HepG2 (cell line): ENCODE results near the gene KCNB1. TPM values are rescaled to one million over a fixed set of nuclear protein-coding genes. Genes with fewer than 3 reads are reported as not detected.

Experiments used
- AHR ChIP-seq: IDR thresholded peaks from 2 replicates; pipeline ENCODE4 v1.6.1; 2018; ENCODE audit warnings: missing genetic modification reagents, missing compliant biosample characterization
- ETV5 ChIP-seq: IDR thresholded peaks from 2 replicates; pipeline ENCODE4 v1.6.1; 2018; ENCODE audit warnings: missing biosample characterization, missing genetic modification reagents, inconsistent platforms, borderline replicate concordance
- HIVEP1 ChIP-seq: sonication (generic); formaldehyde crosslinking; IDR thresholded peaks from 2 replicates; pipeline ENCODE4 v1.4.0; 2020; ENCODE audit warnings: mild to moderate bottlenecking, missing genetic modification reagents
- RAD21 ChIP-seq: fragments of 450-650 bp; formaldehyde crosslinking; IDR thresholded peaks from 2 replicates; pipeline ENCODE4 v1.5.0; 2020; ENCODE audit warnings: mild to moderate bottlenecking
- RBM22 ChIP-seq: fragments of 200-400 bp; formaldehyde crosslinking; optimal IDR thresholded peaks from 2 replicates; pipeline ENCODE3; 2017; ENCODE audit warnings: mild to moderate bottlenecking, low read length, moderate library complexity
- REST ChIP-seq, 2 experiments: IDR thresholded peaks; 2 replicates each; pipeline ENCODE4 v1.6.1; 2011 to 2012; ENCODE audit warnings: low read length in 2 of 2, borderline replicate concordance in 1 of 2, low read depth in 1 of 2, mild to moderate bottlenecking in 1 of 2, moderate library complexity in 1 of 2
- SNAPC2 ChIP-seq: sonication (generic); formaldehyde crosslinking; IDR thresholded peaks from 2 replicates; pipeline ENCODE4 v1.8.1; 2022; ENCODE audit warnings: mild to moderate bottlenecking, missing genetic modification reagents
- STAT5B ChIP-seq: sonication (generic); formaldehyde crosslinking; IDR thresholded peaks from 2 replicates; pipeline ENCODE4 v1.4.0; 2020; ENCODE audit warnings: missing genetic modification reagents
- ZBTB8A ChIP-seq: sonication (generic); formaldehyde crosslinking; IDR thresholded peaks from 2 replicates; pipeline ENCODE4 v1.4.0; 2020; ENCODE audit warnings: mild to moderate bottlenecking, low read depth, missing genetic modification reagents, borderline replicate concordance
- ZNF24 ChIP-seq: fragments of 450-650 bp; IDR thresholded peaks from 2 replicates; pipeline ENCODE4 v1.6.1; 2017; ENCODE audit warnings: antibody characterized with exemption, mild to moderate bottlenecking
- ZNF407 ChIP-seq: sonication (generic); formaldehyde crosslinking; IDR thresholded peaks from one replicate; pipeline ENCODE4 v1.5.1; 2020; ENCODE audit warnings: mild to moderate bottlenecking, missing genetic modification reagents; ENCODE audit errors: not compliant biosample characterization
- ZNF589 ChIP-seq: sonication (generic); formaldehyde crosslinking; conservative IDR thresholded peaks from 2 replicates; pipeline ENCODE4 v1.8.0; 2022; ENCODE audit warnings: mild to moderate bottlenecking, moderate library complexity, missing genetic modification reagents
- ZNF598 ChIP-seq: sonication (generic); formaldehyde crosslinking; IDR thresholded peaks from 2 replicates; pipeline ENCODE4 v1.5.1; 2020; ENCODE audit warnings: mild to moderate bottlenecking, missing genetic modification reagents, borderline replicate concordance
- polyA plus RNA-seq, 8 experiments: library from polyadenylated mRNA; depleted of rRNA in 3 of 8; stranded (reverse) in 7 of 8; unstranded in 1 of 8; fragments of >200 nt; fragmentation: Illumina TruSeq in 4 of 8; extraction: Trizol in 4 of 8; gene quantifications; 2 replicates each; pipeline versions ENCODE4 v1.2.1 to v1.2.3, GENCODE V29; 2011 to 2016; ENCODE audit warnings: low read depth in 4 of 8, missing spikeins in 1 of 8, mixed read lengths in 1 of 8; ENCODE audit not compliant: insufficient read depth in 1 of 8
- total RNA-seq, 5 experiments: library from RNA; depleted of rRNA; stranded (reverse); fragments of >200 nt; fragmentation: Illumina TruSeq; extraction: Trizol; gene quantifications; 2 replicates each; pipeline ENCODE4 v1.2.3, GENCODE V29; 2016; ENCODE audit warnings: low read depth in 1 of 5

Gene KCNB1
- total and polyA plus RNA-seq, 2 of the 13 experiments (the other 11 are each of a cell fraction or from before 2014, with no cell fraction given) = 0.02 TPM; not detected in 1

- TF ChIP-seq ZNF407 = peak; percentile 81
- peak; percentile 99 for TF ChIP-seq RAD21
- peak; percentile 39; the same call in 1 of the 2 replicates for TF ChIP-seq ZNF589 (CRISPR knock-in tag)
- peak; percentile 79; the same call in 1 of the 2 replicates for TF ChIP-seq ZNF598
- no peak for TF ChIP-seq SNAPC2 (CRISPR knock-in tag)
- peak; percentile 76; the same call in 1 of the 2 replicates for TF ChIP-seq AHR (CRISPR knock-in tag)
- TF ChIP-seq ZNF24 = peak; percentile 71
- TF ChIP-seq HIVEP1 (CRISPR knock-in tag) = peak; percentile 66; the same call in 1 of the 2 replicates
- no peak for TF ChIP-seq RBM22
- TF ChIP-seq REST (IDR thresholded peaks at IDR 0.05; ENCODE audit: borderline replicate concordance in 1 of 2, low read depth in 1 of 2, low read length in 2 of 2) = peak; percentile 45 to 85
- TF ChIP-seq ZBTB8A (CRISPR knock-in tag) = 0 out of 2 replicates have a peak, but pooled peaks have one; percentile 65
- TF ChIP-seq STAT5B (CRISPR knock-in tag) = no peak
- peak; percentile 79 for TF ChIP-seq ETV5 (CRISPR knock-in tag)
Measured at GRCh38 chr20:49484180-49485140, 2.0 kb upstream of the KCNB1 start (continued).
